T-helper 1 cell treated with Interleukin-12 subunit alpha and Interleukin-12 subunit beta and Interleukin-4 antibody, amounts not matched to agents 30 μg/mL and 1 μg/mL, for 36 hours (primary cell): Measurements from ENCODE around the gene ALMS1.
"Not testable (repeated sequence)": the region's sequence is repeated elsewhere in the genome, so short reads cannot be mapped to it uniquely, and the experiment has no call there.

Experiments
- H3K27ac Mint-ChIP-seq: one replicate; pipeline ENCODE4 v1.8.0; 2021; ENCODE audit warnings: mild to moderate bottlenecking, mixed read lengths
- H3K27me3 Mint-ChIP-seq: one replicate; pipeline ENCODE4 v1.8.0; 2021; ENCODE audit warnings: low read depth, mixed read lengths
- H3K36me3 Mint-ChIP-seq: one replicate; pipeline ENCODE4 v1.8.0; 2021; ENCODE audit warnings: low read depth, mixed read lengths
- H3K4me1 Mint-ChIP-seq: one replicate; pipeline ENCODE4 v1.8.0; 2021; ENCODE audit warnings: low read depth, mixed read lengths
- H3K4me3 Mint-ChIP-seq: one replicate; pipeline ENCODE4 v1.8.0; 2021; ENCODE audit warnings: mild to moderate bottlenecking, moderate library complexity, mixed read lengths
- H3K9me3 Mint-ChIP-seq: one replicate; pipeline ENCODE4 v1.8.0; 2021; ENCODE audit warnings: mixed read lengths

ALMS1 gene

GRCh38 chr2:73601780-73602179 is 216.1 kb downstream of the ALMS1 start:
- Mint-ChIP-seq H3K9me3 (no peaks in the 10 kb centered on the region), H3K27me3 (no peaks in the 10 kb centered on the region), H3K4me1 (no peaks in the 10 kb centered on the region), H3K36me3 (peaks cover 6% of the 10 kb centered on the region), H3K27ac (no peak overlapping the region), H3K4me3 (no peak overlapping the region)

- H3K4me1 Mint-ChIP-seq, H3K9me3 Mint-ChIP-seq, H3K36me3 Mint-ChIP-seq, H3K4me3 Mint-ChIP-seq, H3K27me3 Mint-ChIP-seq, H3K27ac Mint-ChIP-seq: not testable (repeated sequence)
Observed at GRCh38 chr2:73603099-73603588, 217.5 kb downstream of the ALMS1 start.

- H3K27me3 Mint-ChIP-seq, H3K27ac Mint-ChIP-seq, H3K4me3 Mint-ChIP-seq, H3K4me1 Mint-ChIP-seq, H3K36me3 Mint-ChIP-seq, H3K9me3 Mint-ChIP-seq: not testable (repeated sequence)
Observed at GRCh38 chr2:73604589-73604988, 219.0 kb downstream of the ALMS1 start.

GRCh38 chr2:73610111-73610510 is 224.5 kb downstream of the ALMS1 start:
- Mint-ChIP-seq H3K4me3 (no peak overlapping the region), H3K4me1 (peaks cover 7% of the 10 kb centered on the region), H3K27me3 (no peaks in the 10 kb centered on the region), H3K36me3 (no peaks in the 10 kb centered on the region), H3K9me3 (no peaks in the 10 kb centered on the region), H3K27ac (no peak overlapping the region)

- H3K27me3 Mint-ChIP-seq, result no peaks in the 10 kb centered on the region
- H3K9me3 Mint-ChIP-seq, result no peaks in the 10 kb centered on the region
- peaks cover 7% of the 10 kb centered on the region for H3K4me1 Mint-ChIP-seq
- no peak overlapping the region for H3K4me3 Mint-ChIP-seq
- H3K27ac Mint-ChIP-seq, result no peak overlapping the region
- no peaks in the 10 kb centered on the region for H3K36me3 Mint-ChIP-seq
Observed at GRCh38 chr2:73611193-73611592, 225.6 kb downstream of the ALMS1 start.

- Mint-ChIP-seq H3K4me3 (no peak overlapping the region), H3K9me3 (no peaks in the 10 kb centered on the region), H3K36me3 (no peaks in the 10 kb centered on the region), H3K27me3 (no peaks in the 10 kb centered on the region), H3K27ac (no peak overlapping the region), H3K4me1 (peaks cover 7% of the 10 kb centered on the region)
Observed at GRCh38 chr2:73611867-73612266, 226.2 kb downstream of the ALMS1 start.

GRCh38 chr2:73614105-73614504 is 228.5 kb downstream of the ALMS1 start:
- Mint-ChIP-seq H3K27ac (no peak overlapping the region), H3K27me3 (no peaks in the 10 kb centered on the region), H3K4me1 (peaks cover 7% of the 10 kb centered on the region), H3K4me3 (no peak overlapping the region), H3K36me3 (no peaks in the 10 kb centered on the region), H3K9me3 (no peaks in the 10 kb centered on the region)

GRCh38 chr2:73614997-73615396 is 229.4 kb downstream of the ALMS1 start:
- no peaks in the 10 kb centered on the region for H3K36me3 Mint-ChIP-seq
- no peaks in the 10 kb centered on the region for H3K9me3 Mint-ChIP-seq
- no peak overlapping the region for H3K4me3 Mint-ChIP-seq
- no peaks in the 10 kb centered on the region for H3K27me3 Mint-ChIP-seq
- no peak overlapping the region for H3K27ac Mint-ChIP-seq
- peaks cover 7% of the 10 kb centered on the region for H3K4me1 Mint-ChIP-seq

GRCh38 chr2:73619925-73620324 is 234.3 kb downstream of the ALMS1 start:
- peaks cover 12% of the 10 kb centered on the region for H3K27me3 Mint-ChIP-seq
- not testable (repeated sequence) for H3K4me1 Mint-ChIP-seq, H3K36me3 Mint-ChIP-seq, H3K4me3 Mint-ChIP-seq, H3K9me3 Mint-ChIP-seq, H3K27ac Mint-ChIP-seq

GRCh38 chr2:73624036-73624435 is 238.4 kb downstream of the ALMS1 start:
- not testable (repeated sequence) for H3K36me3 Mint-ChIP-seq

GRCh38 chr2:73624625-73625024 is 239.0 kb downstream of the ALMS1 start:
- H3K4me3 Mint-ChIP-seq, H3K27ac Mint-ChIP-seq, H3K36me3 Mint-ChIP-seq, H3K4me1 Mint-ChIP-seq, H3K9me3 Mint-ChIP-seq: not testable (repeated sequence)
- peaks cover 19% of the 10 kb centered on the region for H3K27me3 Mint-ChIP-seq

More at GRCh38 chr2:73624036-73624435, 238.4 kb downstream of the ALMS1 start:
- H3K4me3 Mint-ChIP-seq, H3K9me3 Mint-ChIP-seq, H3K4me1 Mint-ChIP-seq, H3K27ac Mint-ChIP-seq: not testable (repeated sequence)
- H3K27me3 Mint-ChIP-seq, result peaks cover 19% of the 10 kb centered on the region

- H3K27me3 Mint-ChIP-seq, result peaks cover 23% of the 10 kb centered on the region
- not testable (repeated sequence) for H3K27ac Mint-ChIP-seq, H3K36me3 Mint-ChIP-seq, H3K9me3 Mint-ChIP-seq, H3K4me3 Mint-ChIP-seq, H3K4me1 Mint-ChIP-seq
Observed at GRCh38 chr2:73626237-73626636, 240.6 kb downstream of the ALMS1 start.

- H3K4me1 Mint-ChIP-seq, H3K9me3 Mint-ChIP-seq, H3K4me3 Mint-ChIP-seq, H3K27ac Mint-ChIP-seq, H3K36me3 Mint-ChIP-seq: not testable (repeated sequence)
- H3K27me3 Mint-ChIP-seq, result peaks cover 18% of the 10 kb centered on the region
Observed at GRCh38 chr2:73628493-73628892, 242.9 kb downstream of the ALMS1 start.

GRCh38 chr2:73630662-73631266 is 245.1 kb downstream of the ALMS1 start:
- not testable (repeated sequence) for H3K9me3 Mint-ChIP-seq, H3K4me1 Mint-ChIP-seq, H3K36me3 Mint-ChIP-seq, H3K27ac Mint-ChIP-seq, H3K4me3 Mint-ChIP-seq
- peaks cover 18% of the 10 kb centered on the region for H3K27me3 Mint-ChIP-seq

- H3K4me3 Mint-ChIP-seq, H3K27me3 Mint-ChIP-seq, H3K9me3 Mint-ChIP-seq, H3K27ac Mint-ChIP-seq, H3K4me1 Mint-ChIP-seq, H3K36me3 Mint-ChIP-seq: not testable (repeated sequence)
Observed at GRCh38 chr2:73636977-73637376, 251.3 kb downstream of the ALMS1 start.

- H3K27ac Mint-ChIP-seq, result no peak overlapping the region
Observed at GRCh38 chr2:73638429-73638828, 252.8 kb downstream of the ALMS1 start.

More at GRCh38 chr2:73638429-73638828, 252.8 kb downstream of the ALMS1 start:
- Mint-ChIP-seq H3K4me1 (no peaks in the 10 kb centered on the region), H3K27me3 (no peaks in the 10 kb centered on the region), H3K4me3 (no peak overlapping the region), H3K36me3 (no peaks in the 10 kb centered on the region), H3K9me3 (peaks cover 6% of the 10 kb centered on the region)
